Measurements from ENCODE around the gene NFE2L1.
"Not testable (repeated sequence)": the region's sequence is repeated elsewhere in the genome, so short reads cannot be mapped to it uniquely, and the experiment has no call there.

The NFE2L1 gene

DNA sequence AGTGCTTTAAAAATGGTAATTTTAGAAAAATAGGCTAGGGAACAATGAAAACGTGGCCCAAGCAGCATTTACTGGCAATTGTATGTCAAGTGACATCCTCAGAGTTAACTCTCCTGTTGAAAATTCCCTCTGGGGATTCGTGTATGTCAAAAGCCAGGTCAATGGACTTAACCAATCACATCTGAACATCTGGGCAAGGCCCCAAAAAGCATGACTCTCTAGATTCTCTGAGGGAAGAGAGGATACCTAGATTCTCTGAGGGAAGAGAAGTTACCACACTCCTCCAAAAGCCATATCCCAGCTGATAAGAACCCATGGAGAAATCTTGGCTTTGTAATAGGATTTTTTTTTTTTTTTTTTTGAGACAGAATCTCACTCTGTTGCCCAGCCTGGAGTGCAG lies 23.5 kb downstream of the NFE2L1 start:
- Histone ChIP-seq H3K27me3 (ENCODE audit: insufficient read depth, low read length) (no peaks in the 10 kb centered on the region), H3K36me3 (ENCODE audit: insufficient read depth, low read length) (peaks cover 16% of the 10 kb centered on the region; the same call in 1 of the 2 replicates), H3K79me2 (ENCODE audit: control insufficient read depth, insufficient read depth, low read length, unreplicated experiment) (peaks cover 7% of the 10 kb centered on the region), H3K4me3 (ENCODE audit: low read depth, low read length) (no peak overlapping the region), H3K27ac (ENCODE audit: low read depth, low read length) (no peak overlapping the region), H2AFZ (ENCODE audit: low read length, unreplicated experiment) (no peak overlapping the region), H3K4me1 (ENCODE audit: control insufficient read depth, insufficient read depth, low read length, unreplicated experiment) (peaks cover 22% of the 10 kb centered on the region)

DNA sequence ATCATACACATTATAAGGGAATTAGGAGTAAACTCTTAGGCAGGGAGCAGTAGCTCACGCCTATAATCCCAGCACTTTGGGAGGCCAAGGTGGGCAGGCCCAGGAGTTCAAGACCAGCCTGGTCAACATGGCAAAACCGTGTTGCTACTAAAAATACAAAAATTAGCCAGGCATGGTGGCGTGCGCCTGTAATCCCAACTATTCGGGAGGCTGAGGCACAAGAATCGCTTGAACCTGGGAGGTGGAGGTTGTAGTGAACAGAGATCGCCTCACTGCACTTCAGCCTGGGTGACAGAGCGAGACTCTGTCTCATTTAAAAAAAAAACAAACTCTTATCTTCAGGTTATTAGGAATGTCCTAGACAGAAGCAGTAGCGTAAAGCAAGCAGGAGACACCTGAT lies 24.7 kb downstream of the NFE2L1 start:
- not testable (repeated sequence) for H3K27me3 ChIP-seq (ENCODE audit: insufficient read depth, low read length); H3K27ac ChIP-seq (ENCODE audit: low read depth, low read length); H2AFZ ChIP-seq (ENCODE audit: low read length, unreplicated experiment); H3K4me3 ChIP-seq (ENCODE audit: low read depth, low read length)
- H3K79me2 ChIP-seq (ENCODE audit: control insufficient read depth, insufficient read depth, low read length, unreplicated experiment), result peaks cover 11% of the 10 kb centered on the region
- peaks cover 18% of the 10 kb centered on the region for H3K4me1 ChIP-seq (ENCODE audit: control insufficient read depth, insufficient read depth, low read length, unreplicated experiment)
- H3K36me3 ChIP-seq (ENCODE audit: insufficient read depth, low read length), result peaks cover 18% of the 10 kb centered on the region; the same call in 1 of the 2 replicates

DNA sequence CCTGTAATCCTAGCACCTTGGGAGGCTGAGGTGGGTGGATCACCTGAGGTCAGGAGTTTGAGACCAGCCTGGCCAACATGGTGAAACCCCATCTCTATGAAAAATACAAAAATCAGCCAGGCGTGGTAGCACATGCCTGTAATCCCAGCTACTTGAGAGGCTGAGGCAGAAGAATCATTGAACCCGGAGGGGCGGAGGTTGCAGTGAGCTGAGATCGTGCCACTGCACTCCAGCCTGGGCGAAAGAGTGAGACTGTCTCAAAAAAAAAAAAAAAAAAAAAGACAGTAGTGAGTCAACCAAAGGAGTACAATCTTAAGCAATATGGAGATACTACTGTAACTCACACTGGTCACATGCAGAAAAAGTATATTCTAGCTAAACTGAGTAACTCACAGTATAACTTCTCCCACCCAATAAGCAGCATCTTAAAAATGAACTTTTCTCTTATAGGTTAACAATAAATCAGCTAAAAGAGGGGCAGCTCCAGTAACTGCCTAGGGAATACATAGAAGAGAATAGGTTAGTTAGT lies 25.5 kb downstream of the NFE2L1 start:
- Histone ChIP-seq H3K79me2 (ENCODE audit: control insufficient read depth, insufficient read depth, low read length, unreplicated experiment) (peaks cover 14% of the 10 kb centered on the region), H3K36me3 (ENCODE audit: insufficient read depth, low read length) (peaks cover 17% of the 10 kb centered on the region; the same call in 1 of the 2 replicates)
- not testable (repeated sequence) for H2AFZ ChIP-seq (ENCODE audit: low read length, unreplicated experiment); H3K4me1 ChIP-seq (ENCODE audit: control insufficient read depth, insufficient read depth, low read length, unreplicated experiment); H3K27me3 ChIP-seq (ENCODE audit: insufficient read depth, low read length); H3K27ac ChIP-seq (ENCODE audit: low read depth, low read length); H3K4me3 ChIP-seq (ENCODE audit: low read depth, low read length)

DNA sequence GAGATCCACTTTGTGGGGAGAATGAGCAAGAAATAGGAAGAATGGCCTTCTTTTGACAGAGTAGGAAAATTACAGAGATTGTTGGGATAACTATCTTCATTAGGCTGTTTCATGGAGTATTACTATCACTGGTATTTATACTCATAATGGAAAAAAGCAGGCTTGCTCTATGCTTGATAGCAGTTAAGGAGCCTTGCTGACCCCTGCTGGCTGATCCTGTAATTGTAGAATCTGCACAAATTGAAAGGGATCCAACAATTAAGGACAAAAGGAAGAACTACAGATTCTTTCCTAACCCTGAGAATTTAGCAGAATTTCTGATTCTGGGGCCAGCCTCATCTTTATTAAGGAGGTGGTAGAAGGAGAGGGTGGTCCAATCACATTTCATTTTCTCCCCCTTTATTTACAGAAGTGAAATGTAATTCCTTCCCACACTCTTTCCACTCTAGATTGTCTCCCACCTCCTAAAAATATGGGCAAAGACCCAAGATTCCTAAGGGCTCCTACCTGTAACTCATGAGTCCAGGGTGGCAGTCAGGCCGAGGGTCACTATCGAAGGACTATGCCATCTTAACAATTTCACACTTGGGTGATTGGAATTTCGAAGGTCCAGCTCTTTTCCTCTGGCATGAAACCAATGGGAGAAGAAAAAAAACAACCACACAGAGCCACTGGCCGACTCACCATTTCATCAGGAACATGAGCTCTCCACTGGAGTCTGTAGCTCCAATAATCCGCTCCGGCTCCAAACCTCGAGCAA lies 26.3 kb downstream of the NFE2L1 start:
- Histone ChIP-seq H3K4me3 (ENCODE audit: low read depth, low read length) (no peak overlapping the region), H2AFZ (ENCODE audit: low read length, unreplicated experiment) (no peak overlapping the region), H3K36me3 (ENCODE audit: insufficient read depth, low read length) (peaks cover 13% of the 10 kb centered on the region; the same call in 1 of the 2 replicates), H3K79me2 (ENCODE audit: control insufficient read depth, insufficient read depth, low read length, unreplicated experiment) (peaks cover 21% of the 10 kb centered on the region), H3K27me3 (ENCODE audit: insufficient read depth, low read length) (no peaks in the 10 kb centered on the region), H3K27ac (ENCODE audit: low read depth, low read length) (no peak overlapping the region; the same call in 1 of the 2 replicates), H3K4me1 (ENCODE audit: control insufficient read depth, insufficient read depth, low read length, unreplicated experiment) (peaks cover 7% of the 10 kb centered on the region)

DNA sequence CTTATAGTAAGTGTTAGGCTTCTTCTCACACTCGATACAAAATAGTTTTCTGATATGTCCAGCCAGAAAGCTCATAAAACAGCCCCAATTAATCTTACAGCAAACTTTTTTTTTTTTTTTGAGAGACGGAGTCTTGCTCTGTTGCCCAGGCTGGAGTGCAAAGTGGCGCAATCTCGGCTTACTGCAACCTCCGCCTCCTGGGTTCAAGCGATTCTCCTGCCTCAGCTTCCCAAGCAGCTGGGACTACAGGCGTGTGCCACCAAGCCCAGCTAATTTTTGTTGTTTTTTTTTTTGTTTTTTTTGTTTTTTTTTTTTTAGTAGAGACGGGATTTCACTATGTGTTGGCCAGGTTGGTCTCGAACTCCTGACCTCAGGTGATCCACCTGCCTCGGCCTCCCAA lies 29.0 kb downstream of the NFE2L1 start:
- peaks cover 42% of the 10 kb centered on the region for H3K79me2 ChIP-seq (ENCODE audit: control insufficient read depth, insufficient read depth, low read length, unreplicated experiment)
- H3K36me3 ChIP-seq (ENCODE audit: insufficient read depth, low read length); H3K4me1 ChIP-seq (ENCODE audit: control insufficient read depth, insufficient read depth, low read length, unreplicated experiment); H2AFZ ChIP-seq (ENCODE audit: low read length, unreplicated experiment); H3K27ac ChIP-seq (ENCODE audit: low read depth, low read length); H3K27me3 ChIP-seq (ENCODE audit: insufficient read depth, low read length); H3K4me3 ChIP-seq (ENCODE audit: low read depth, low read length): not testable (repeated sequence)

DNA sequence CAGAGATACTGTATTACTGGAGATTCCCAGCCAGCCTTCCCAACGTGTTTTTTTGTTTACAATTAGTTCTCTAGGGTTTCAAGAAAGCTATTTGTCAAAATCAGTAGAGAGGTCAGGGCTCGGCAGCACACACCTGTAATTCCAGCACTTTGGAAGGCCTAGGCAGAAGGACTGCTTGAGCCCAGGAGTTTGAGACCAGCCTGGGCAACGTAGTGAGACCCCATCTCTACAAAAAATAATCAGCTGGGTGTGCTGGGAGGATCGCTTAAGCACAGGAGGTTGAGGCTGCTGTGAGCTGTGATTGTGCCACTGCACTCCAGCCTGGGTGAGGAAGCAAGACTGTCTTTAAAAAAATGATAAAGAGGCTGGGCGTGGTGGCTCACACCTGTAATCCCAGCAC lies 33.7 kb downstream of the NFE2L1 start:
- Histone ChIP-seq H3K27ac (ENCODE audit: low read depth, low read length) (no peak overlapping the region), H3K4me3 (ENCODE audit: low read depth, low read length) (no peak overlapping the region), H3K4me1 (ENCODE audit: control insufficient read depth, insufficient read depth, low read length, unreplicated experiment) (no peaks in the 10 kb centered on the region), H3K27me3 (ENCODE audit: insufficient read depth, low read length) (no peaks in the 10 kb centered on the region), H3K36me3 (ENCODE audit: insufficient read depth, low read length) (peaks cover 2% of the 10 kb centered on the region; the same call in 1 of the 2 replicates), H3K79me2 (ENCODE audit: control insufficient read depth, insufficient read depth, low read length, unreplicated experiment) (peaks cover 64% of the 10 kb centered on the region), H2AFZ (ENCODE audit: low read length, unreplicated experiment) (no peak overlapping the region)

DNA sequence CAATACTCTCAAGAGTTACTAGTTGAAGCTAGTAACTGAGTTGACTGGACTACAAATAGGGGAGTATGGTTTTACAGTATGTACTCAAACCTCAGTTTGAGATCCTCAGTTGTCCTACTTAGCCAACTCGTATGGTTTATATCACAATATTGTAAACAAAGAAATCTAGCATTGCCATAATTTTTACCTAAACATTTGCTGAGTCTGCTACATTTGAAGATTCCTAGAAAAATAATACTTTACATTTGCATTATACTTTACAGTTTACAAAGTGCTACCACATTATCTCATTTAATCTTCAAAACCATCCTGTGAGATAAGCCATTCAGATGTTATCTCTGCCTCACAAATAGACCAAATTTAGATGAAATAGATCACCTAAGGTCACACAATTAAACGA lies 36.8 kb downstream of the NFE2L1 start:
- no peak overlapping the region for H3K27ac ChIP-seq (ENCODE audit: low read depth, low read length)
- no peaks in the 10 kb centered on the region for H3K4me1 ChIP-seq (ENCODE audit: control insufficient read depth, insufficient read depth, low read length, unreplicated experiment)
- H2AFZ ChIP-seq (ENCODE audit: low read length, unreplicated experiment), result no peak overlapping the region
- no peak overlapping the region for H3K4me3 ChIP-seq (ENCODE audit: low read depth, low read length)
- no peaks in the 10 kb centered on the region for H3K27me3 ChIP-seq (ENCODE audit: insufficient read depth, low read length)
- peaks cover 55% of the 10 kb centered on the region for H3K79me2 ChIP-seq (ENCODE audit: control insufficient read depth, insufficient read depth, low read length, unreplicated experiment)
- H3K36me3 ChIP-seq (ENCODE audit: insufficient read depth, low read length), result no peaks in the 10 kb centered on the region

DNA sequence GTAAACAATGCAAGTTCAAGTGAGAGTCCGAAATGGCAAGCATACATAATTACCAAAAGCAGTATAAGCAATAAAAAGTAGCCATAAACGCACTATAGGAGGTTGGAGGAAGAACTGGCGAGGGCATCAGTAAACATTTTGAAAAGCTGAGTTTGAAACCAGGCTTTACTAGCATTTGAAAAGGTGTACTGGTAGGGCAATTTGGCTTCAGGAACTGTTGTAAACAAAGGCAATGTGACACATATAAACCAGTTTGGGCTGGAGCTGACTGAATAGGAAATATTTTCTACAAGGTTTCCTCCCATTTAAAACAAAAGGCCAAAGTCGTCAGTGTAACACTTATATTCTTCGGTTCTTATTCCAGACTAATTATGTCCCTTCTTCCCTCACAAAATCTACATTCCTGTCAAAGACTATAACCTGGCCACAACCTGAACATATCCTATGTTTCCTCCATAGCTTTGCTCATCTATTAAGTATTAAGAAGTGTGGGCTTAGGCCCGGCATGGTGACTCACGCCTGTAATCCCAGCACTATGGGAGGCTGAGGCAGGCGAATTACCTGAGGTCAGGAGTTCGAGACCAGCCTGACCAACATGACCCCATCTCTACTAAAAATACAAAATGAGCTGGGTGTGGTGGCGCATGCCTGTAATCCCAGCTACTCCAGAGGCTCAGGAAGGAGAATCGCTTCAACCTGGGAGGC lies 45.3 kb downstream of the NFE2L1 start:
- Histone ChIP-seq H3K27me3 (ENCODE audit: insufficient read depth, low read length) (no peaks in the 10 kb centered on the region), H3K4me3 (ENCODE audit: low read depth, low read length) (no peak overlapping the region), H3K4me1 (ENCODE audit: control insufficient read depth, insufficient read depth, low read length, unreplicated experiment) (no peaks in the 10 kb centered on the region), H3K27ac (ENCODE audit: low read depth, low read length) (no peak overlapping the region), H3K36me3 (ENCODE audit: insufficient read depth, low read length) (no peaks in the 10 kb centered on the region), H3K79me2 (ENCODE audit: control insufficient read depth, insufficient read depth, low read length, unreplicated experiment) (peaks cover 79% of the 10 kb centered on the region), H2AFZ (ENCODE audit: low read length, unreplicated experiment) (no peak overlapping the region)

DNA sequence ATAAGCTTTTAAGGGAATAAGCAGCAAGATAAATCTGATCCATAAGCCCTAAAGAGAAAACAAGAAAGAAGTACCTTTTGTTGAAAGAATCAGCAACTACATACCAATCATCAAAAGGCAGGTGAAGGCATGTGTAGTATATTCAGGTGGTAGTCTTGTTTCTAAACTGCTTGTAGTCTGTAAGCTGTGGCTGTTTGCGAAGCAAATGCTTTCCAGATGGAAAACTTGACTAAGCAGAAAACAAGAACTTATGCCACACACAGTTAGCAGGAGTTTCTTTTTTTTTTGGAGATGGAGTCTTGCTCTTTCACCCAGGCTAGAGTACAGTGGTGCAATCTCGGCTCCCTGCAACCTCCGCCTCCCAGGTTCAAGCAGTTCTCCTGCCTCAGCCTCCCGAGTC lies 47.5 kb downstream of the NFE2L1 start:
- Histone ChIP-seq H3K4me1 (ENCODE audit: control insufficient read depth, insufficient read depth, low read length, unreplicated experiment) (peaks cover 6% of the 10 kb centered on the region), H3K36me3 (ENCODE audit: insufficient read depth, low read length) (no peaks in the 10 kb centered on the region), H2AFZ (ENCODE audit: low read length, unreplicated experiment) (no peak overlapping the region), H3K4me3 (ENCODE audit: low read depth, low read length) (no peak overlapping the region), H3K27ac (ENCODE audit: low read depth, low read length) (no peak overlapping the region), H3K27me3 (ENCODE audit: insufficient read depth, low read length) (no peaks in the 10 kb centered on the region), H3K79me2 (ENCODE audit: control insufficient read depth, insufficient read depth, low read length, unreplicated experiment) (peaks cover 89% of the 10 kb centered on the region)

DNA sequence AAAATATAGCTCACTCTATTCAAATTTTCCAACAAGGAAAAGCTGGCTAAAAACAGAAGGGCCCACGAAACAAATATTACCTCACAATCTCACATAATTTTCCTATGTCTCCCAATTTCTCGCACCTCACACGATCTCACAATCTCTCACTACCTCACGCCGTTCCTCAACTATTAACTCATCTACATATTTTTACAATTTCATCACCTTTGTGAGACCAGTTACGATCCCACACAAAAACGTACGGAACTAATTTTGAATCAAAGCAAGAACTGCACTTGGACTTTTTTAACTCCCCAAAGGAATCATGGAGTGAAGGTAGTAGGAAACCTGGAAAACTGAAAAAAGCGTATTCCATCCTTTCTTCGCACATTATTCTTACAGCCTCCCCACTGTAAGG lies 52.0 kb downstream of the NFE2L1 start:
- no peak overlapping the region for H2AFZ ChIP-seq (ENCODE audit: low read length, unreplicated experiment)
- peak overlapping the region; percentile 68 for H3K27ac ChIP-seq (ENCODE audit: low read depth, low read length)
- peak overlapping the region; percentile 84 for H3K4me3 ChIP-seq (ENCODE audit: low read depth, low read length)
- H3K36me3 ChIP-seq (ENCODE audit: insufficient read depth, low read length), result no peaks in the 10 kb centered on the region
- no peaks in the 10 kb centered on the region for H3K27me3 ChIP-seq (ENCODE audit: insufficient read depth, low read length)
- peaks cover 56% of the 10 kb centered on the region for H3K79me2 ChIP-seq (ENCODE audit: control insufficient read depth, insufficient read depth, low read length, unreplicated experiment)
- H3K4me1 ChIP-seq (ENCODE audit: control insufficient read depth, insufficient read depth, low read length, unreplicated experiment), result peaks cover 6% of the 10 kb centered on the region
